HFFc6 (cell line): ENCODE data around the gene ZNG1B. TPM values are rescaled to one million over a fixed set of nuclear protein-coding genes. Genes with fewer than 3 reads are reported as not detected.
"Not testable (repeated sequence)": the region's sequence is repeated elsewhere in the genome, so short reads cannot be mapped to it uniquely, and the experiment has no call there.

Experiments
- DNase-seq: peaks from one replicate; pipeline ENCODE4 v3.0.0-alpha.2; 2018
- H3K27ac Mint-ChIP-seq: 2 replicates; pipeline ENCODE4 v1.8.0; 2020; ENCODE audit warnings: mild to moderate bottlenecking, mixed read lengths
- H3K27me3 Mint-ChIP-seq: 2 replicates; pipeline ENCODE4 v1.8.0; 2021; ENCODE audit warnings: mild to moderate bottlenecking, moderate library complexity, mixed read lengths; ENCODE audit not compliant: insufficient read depth
- H3K36me3 Mint-ChIP-seq: 2 replicates; pipeline ENCODE4 v1.8.0; 2021; ENCODE audit warnings: low read depth, mixed read lengths
- H3K4me1 Mint-ChIP-seq: 2 replicates; pipeline ENCODE4 v1.8.0; 2020; ENCODE audit warnings: low read depth, mixed read lengths
- H3K4me3 Mint-ChIP-seq: 2 replicates; pipeline ENCODE4 v1.8.0; 2020; ENCODE audit warnings: mild to moderate bottlenecking, moderate library complexity, mixed read lengths
- H3K9me3 Mint-ChIP-seq: 2 replicates; pipeline ENCODE4 v1.8.0; 2020; ENCODE audit warnings: mild to moderate bottlenecking, mixed read lengths
- long read RNA-seq: library from polyadenylated mRNA; unstranded; transcript quantifications from one replicate; pipeline ENCODE4 v2.0.0, GENCODE V29; 2019
- total RNA-seq, 6 experiments: library from RNA; stranded (reverse); fragmentation: NEBNext Ultra II Directional; extraction: Animal tissue kit (Norgen Biotek cat#: 25700); gene quantifications; 2 replicates in 1 of 6; 3 replicates in 5 of 6; pipeline ENCODE4 v1.2.3, GENCODE V29; 2021
- TF ChIP-seq, protein P1 (sequence below): fragments of 200-600 bp; sonication (generic); IDR thresholded peaks from 2 replicates; pipeline ENCODE4 v1.5.0; 2021; ENCODE audit warnings: antibody characterized with exemption, mild to moderate bottlenecking

Gene ZNG1B
- total RNA-seq = 10 to 100 TPM; 19.5 to 32.2 (median 26.2) TPM
- long read RNA-seq, transcript CBWD2-209 (3 exons, 880 nt) = minor isoform, 8 of 47 reads
- long read RNA-seq, transcript CBWD2-201 (15 exons, 1,812 nt) = major isoform, 26 of 47 reads
- long read RNA-seq, partial matches to known transcripts = 5 of 47 reads
- long read RNA-seq, other reads (novel, unspliced or antisense) = 5 of 47 reads

DNA sequence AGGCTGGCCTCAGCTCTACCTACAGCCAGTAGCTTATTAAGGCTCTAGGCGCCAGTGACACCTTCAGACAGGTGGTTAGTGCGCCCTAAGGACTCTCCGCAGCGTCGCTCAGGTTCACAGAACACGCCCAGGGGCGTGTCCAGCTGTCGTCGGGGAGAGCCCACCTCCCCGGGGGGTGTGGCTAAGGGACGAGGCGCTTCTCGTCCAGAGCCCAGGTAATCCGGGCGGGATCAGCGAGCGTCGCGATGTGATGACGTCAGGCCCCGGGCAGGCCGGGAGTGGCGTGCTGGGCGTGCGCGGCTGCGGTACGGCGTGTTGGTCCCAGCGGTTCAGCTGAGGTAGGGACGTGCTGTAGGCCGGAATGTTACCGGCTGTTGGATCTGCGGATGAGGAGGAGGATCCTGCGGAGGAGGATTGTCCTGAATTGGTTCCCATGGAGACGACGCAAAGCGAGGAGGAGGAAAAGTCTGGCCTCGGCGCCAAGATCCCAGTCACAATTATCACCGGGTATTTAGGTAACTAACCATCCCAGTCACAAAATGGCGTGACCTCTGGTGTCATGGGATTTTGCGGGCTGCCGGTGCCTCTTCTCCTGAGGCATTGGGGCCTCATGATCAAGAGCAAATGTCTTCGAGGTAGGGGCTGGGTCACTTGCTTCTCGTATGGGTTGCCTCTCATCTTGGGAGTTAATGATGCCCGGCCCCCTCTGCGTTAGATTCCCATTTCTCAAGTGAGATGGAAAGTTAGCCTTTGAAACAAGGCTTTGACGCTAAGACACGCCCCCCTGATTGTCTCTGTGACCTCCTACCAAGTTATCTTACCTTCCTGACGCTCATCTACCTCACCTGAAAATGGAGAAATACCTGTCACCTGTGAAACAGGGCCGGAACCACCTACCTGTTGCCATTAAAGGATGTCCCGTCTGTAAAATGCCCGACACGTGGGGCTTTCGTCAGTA is at the start of gene ZNG1B:
TSS of gene ZNG1B (plus strand) at position 184 of the 958 bp plus-strand sequence. CDS start at position 362, 178 bp downstream.
- Mint-ChIP-seq H3K4me3 (peak within 1 kb of the TSS; percentile 94), H3K27ac (peak within 1 kb of the TSS; percentile 98)
- peak; percentile 58 for DNase-seq
- not testable (repeated sequence) for H3K4me1 Mint-ChIP-seq, H3K9me3 Mint-ChIP-seq, H3K27me3 Mint-ChIP-seq, H3K36me3 Mint-ChIP-seq

DNA sequence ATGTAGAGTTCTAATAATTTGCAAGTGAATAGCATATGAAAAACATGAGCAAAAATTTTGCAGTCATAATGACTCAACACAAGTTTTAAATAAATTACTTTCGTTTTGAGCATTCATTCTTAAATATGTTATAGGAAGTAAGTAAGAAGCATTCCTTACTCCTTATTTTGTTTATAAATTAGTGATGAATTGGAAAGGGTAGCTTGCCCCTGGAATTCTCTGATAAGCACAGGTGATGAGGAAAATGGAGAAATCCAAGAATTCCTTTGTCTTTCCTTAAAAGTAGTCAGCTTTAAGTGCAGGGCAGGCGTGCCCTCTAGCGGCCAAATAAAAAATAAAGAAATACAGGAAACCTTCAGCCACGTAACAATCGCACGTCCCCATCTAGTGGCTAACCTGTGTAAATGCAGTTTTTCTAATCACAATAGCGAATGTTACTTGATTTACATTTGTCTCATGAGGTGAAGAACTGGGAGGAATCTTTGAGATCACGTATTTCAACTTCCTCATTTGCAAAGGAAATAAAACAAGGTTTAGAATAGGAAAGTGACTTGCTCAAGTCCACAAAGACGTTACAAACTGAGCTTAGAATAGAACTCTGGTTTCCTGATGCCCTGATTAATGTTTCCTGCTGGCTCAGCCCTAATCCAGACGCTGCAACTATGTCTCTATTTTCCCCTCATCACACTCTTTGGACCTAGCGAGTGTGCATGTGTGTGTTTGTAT is 47.2 kb upstream of the ZNG1B start:
- Mint-ChIP-seq H3K27ac (peak overlapping the region; percentile 53), H3K4me3 (peak overlapping the region; percentile 73), H3K9me3 (peaks cover 6% of the 10 kb centered on the region; the same call in 1 of the 2 replicates), H3K4me1 (peaks cover 10% of the 10 kb centered on the region), H3K27me3 (no peaks in the 10 kb centered on the region), H3K36me3 (no peaks in the 10 kb centered on the region)
- peak; percentile 76 for DNase-seq
- TF ChIP-seq, protein P1, sequence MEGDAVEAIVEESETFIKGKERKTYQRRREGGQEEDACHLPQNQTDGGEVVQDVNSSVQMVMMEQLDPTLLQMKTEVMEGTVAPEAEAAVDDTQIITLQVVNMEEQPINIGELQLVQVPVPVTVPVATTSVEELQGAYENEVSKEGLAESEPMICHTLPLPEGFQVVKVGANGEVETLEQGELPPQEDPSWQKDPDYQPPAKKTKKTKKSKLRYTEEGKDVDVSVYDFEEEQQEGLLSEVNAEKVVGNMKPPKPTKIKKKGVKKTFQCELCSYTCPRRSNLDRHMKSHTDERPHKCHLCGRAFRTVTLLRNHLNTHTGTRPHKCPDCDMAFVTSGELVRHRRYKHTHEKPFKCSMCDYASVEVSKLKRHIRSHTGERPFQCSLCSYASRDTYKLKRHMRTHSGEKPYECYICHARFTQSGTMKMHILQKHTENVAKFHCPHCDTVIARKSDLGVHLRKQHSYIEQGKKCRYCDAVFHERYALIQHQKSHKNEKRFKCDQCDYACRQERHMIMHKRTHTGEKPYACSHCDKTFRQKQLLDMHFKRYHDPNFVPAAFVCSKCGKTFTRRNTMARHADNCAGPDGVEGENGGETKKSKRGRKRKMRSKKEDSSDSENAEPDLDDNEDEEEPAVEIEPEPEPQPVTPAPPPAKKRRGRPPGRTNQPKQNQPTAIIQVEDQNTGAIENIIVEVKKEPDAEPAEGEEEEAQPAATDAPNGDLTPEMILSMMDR = peak; percentile 100

DNA sequence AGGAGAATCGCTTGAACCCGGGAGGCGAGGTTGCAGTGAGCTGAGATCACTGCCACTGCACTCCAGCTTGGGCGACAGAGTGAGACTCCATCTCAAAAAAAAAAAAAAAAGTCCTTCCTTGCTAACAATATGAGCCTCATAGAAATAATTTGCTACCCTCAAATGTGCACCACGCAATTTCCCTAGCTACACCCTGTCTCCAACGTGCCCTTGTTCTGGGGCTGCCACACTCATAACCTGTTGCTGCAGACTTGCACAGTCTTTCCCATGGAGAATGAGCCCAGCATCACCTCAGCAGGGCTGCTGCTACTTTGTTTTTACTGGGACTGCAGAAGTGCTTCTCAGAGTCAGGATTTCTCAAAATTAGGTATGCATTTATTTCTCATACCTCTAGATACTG is 46.4 kb upstream of the ZNG1B start:
- no peak overlapping the region for H3K4me3 Mint-ChIP-seq
- H3K27me3 Mint-ChIP-seq = no peaks in the 10 kb centered on the region
- no peak for DNase-seq
- H3K4me1 Mint-ChIP-seq = peaks cover 10% of the 10 kb centered on the region
- TF ChIP-seq, protein P1 = no peak
- no peak overlapping the region for H3K27ac Mint-ChIP-seq
- peaks cover 6% of the 10 kb centered on the region; the same call in 1 of the 2 replicates for H3K9me3 Mint-ChIP-seq
- H3K36me3 Mint-ChIP-seq = no peaks in the 10 kb centered on the region

DNA sequence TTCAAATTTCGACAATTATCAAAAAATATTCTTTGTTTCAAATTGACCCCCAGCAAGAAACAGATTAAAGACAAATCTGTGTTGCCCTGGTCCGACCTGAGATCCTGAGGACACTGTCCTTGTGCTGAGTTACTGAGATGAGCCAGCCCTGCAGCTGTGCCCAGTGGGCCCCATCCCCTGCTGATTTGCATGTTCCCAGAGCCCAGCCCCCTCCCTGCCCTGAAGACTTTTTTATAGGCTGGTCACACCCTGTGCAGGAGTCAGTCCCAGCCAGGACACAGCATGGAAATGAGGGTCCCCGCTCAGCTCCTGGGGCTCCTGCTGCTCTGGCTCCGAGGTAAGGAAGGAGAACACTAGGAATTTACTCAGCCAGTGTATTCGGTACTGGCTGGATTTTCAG is 31.4 kb upstream of the ZNG1B start:
- no peak overlapping the region for H3K27ac Mint-ChIP-seq
- H3K36me3 Mint-ChIP-seq = no peaks in the 10 kb centered on the region
- TF ChIP-seq, protein P1 = no peak
- peaks cover 23% of the 10 kb centered on the region for H3K27me3 Mint-ChIP-seq
- H3K4me1 Mint-ChIP-seq = no peaks in the 10 kb centered on the region
- no peak for DNase-seq
- H3K4me3 Mint-ChIP-seq = no peak overlapping the region
- H3K9me3 Mint-ChIP-seq = no peaks in the 10 kb centered on the region

DNA sequence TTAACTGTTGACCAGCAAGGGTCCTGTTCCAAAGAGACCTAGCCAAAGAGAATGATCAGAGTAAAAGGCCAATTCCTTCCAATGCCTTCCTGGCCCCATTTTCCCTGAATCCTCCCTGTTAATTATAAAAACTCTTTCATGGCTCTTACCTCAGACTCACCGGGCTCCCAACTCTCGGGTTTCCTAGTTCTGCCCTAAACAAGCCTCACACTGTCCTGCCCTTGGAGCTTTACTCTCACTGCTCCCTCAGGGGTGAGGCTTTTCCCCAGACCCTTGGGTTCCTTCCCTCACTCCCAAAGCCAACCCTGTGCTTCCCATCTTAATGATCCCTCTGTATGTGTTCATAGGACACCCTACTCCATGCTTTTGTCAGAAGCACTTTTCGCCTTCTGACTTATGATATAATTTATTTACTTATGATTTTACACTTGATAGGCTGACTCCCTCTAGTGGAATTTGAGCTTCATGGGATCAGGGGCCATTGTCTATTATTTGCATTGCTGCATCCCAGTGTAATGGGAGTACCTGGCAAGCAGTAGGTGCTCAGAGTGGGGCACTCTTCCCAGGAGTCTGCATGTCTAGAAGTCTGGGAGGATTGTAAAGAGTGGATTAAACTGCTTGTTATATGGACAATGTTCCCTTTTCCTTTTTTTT is 29.9 kb upstream of the ZNG1B start:
- TF ChIP-seq, protein P1 = peak; percentile 67
- no peaks in the 10 kb centered on the region for H3K36me3 Mint-ChIP-seq
- DNase-seq = peak; percentile 5
- no peak overlapping the region for H3K27ac Mint-ChIP-seq
- H3K4me1 Mint-ChIP-seq = no peaks in the 10 kb centered on the region
- H3K9me3 Mint-ChIP-seq = no peaks in the 10 kb centered on the region
- H3K27me3 Mint-ChIP-seq = peaks cover 23% of the 10 kb centered on the region
- no peak overlapping the region for H3K4me3 Mint-ChIP-seq

DNA sequence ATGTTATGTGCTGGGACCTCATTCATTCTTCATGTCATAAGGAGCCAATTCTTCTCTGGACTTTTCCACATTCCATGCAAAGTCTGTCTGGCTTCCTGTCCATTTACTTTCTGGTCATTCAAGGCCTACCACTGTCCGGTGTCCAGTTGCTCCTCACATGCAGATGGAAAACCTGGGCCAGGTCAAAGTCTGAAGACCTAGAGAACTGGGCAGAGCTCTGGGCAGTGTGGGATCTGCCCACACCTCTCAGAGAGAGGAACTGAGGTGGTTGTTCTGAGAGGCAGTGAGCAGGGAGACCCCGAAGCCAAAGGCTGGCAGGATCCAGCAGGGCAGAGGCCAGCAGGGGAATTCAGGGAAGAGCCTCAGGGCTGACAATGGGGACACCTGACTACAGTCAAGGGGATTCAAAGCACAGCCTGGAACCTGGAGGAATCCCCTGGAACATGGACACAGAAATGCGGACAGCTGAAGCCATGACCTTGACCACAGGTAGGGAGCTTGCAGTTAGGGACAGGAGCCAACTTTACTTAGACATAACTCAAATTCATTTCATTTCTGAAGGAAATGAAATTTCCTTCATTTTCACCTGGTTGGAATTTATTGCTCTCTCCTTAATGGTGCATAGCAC is 25.7 kb upstream of the ZNG1B start:
- not testable (repeated sequence) for H3K4me1 Mint-ChIP-seq, H3K4me3 Mint-ChIP-seq

DNA sequence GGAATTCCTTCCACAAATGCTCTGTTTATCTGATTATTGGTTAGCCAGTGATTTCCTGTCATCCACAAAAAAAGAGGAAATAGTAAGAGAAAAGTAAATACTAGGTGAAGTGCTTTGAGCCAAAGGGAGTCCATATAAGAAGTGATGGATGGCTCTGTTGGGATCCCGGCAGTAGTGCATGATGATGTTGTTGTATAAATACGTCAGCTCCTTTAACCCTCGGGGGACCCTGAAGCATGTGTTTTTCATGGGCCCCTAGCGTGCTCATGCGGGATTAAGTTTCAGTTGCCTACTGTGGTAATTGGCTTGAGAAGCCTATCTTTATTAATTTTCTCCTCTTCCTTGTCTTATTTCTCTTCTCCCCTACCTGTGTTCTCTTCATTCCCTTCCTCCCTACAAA is 24.7 kb upstream of the ZNG1B start:
- not testable (repeated sequence) for H3K36me3 Mint-ChIP-seq, H3K4me1 Mint-ChIP-seq, H3K27me3 Mint-ChIP-seq, H3K27ac Mint-ChIP-seq, H3K4me3 Mint-ChIP-seq, DNase-seq, H3K9me3 Mint-ChIP-seq

More for the DNA sequence above, 25.7 kb upstream of the ZNG1B start:
- peaks cover 12% of the 10 kb centered on the region for H3K27me3 Mint-ChIP-seq
- DNase-seq, H3K9me3 Mint-ChIP-seq, H3K36me3 Mint-ChIP-seq, H3K27ac Mint-ChIP-seq: not testable (repeated sequence)

DNA sequence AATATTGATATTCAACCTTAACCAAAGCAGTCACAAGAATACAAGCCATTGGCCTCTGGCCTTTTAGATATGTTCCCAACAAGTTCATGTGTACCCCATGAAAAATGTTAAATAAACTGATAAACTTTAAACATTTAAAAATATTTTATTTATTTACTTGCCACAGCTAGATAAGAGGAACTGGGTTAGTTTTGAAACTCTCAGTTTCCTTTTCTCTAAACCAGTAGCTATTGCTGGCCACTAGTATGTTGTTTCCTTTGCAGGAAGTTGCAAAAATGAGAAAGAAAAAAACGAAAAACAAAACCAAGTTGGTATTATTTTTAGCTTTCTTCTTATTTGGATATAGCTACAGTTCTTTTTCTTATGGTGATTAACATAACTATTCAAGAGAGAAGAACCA is 5.7 kb upstream of the ZNG1B start:
- not testable (repeated sequence) for H3K4me1 Mint-ChIP-seq, H3K27me3 Mint-ChIP-seq, H3K9me3 Mint-ChIP-seq, DNase-seq, H3K27ac Mint-ChIP-seq, H3K36me3 Mint-ChIP-seq, H3K4me3 Mint-ChIP-seq
